OCI-LY3 (cell line): Measurements from ENCODE around the gene EIF4E3.
A peak's percentile ranks its signal among the peaks of the same experiment; 100 is the strongest.

Source experiments
- H2AFZ ChIP-seq: fragments of 200-600, 300-600 bp; shearing (Covaris generic); 2 replicates; pipeline ENCODE4 v1.6.0; 2014; ENCODE audit warnings: antibody characterized with exemption, low read depth, low read length
- H3K27ac ChIP-seq: fragments of 200-600, 300-600 bp; sonication (generic); 2 replicates; pipeline ENCODE4 v1.5.1; 2014; ENCODE audit warnings: mild to moderate bottlenecking, low read length, moderate library complexity, mixed read lengths
- H3K27me3 ChIP-seq: fragments of 200-600, 300-600 bp; sonication (generic); 2 replicates; pipeline ENCODE4 v1.6.1; 2014; ENCODE audit warnings: low read depth, low read length, mixed read lengths
- H3K36me3 ChIP-seq: fragments of 200-600, 300-600 bp; sonication (generic); replicated peaks from 2 replicates; pipeline ENCODE3; 2014; ENCODE audit warnings: low read depth, low read length, mixed read lengths
- H3K4me1 ChIP-seq: fragments of 300-600, 200-600 bp; sonication (generic); 2 replicates; pipeline ENCODE4 v1.6.1; 2014; ENCODE audit warnings: low read length, mixed read lengths
- H3K4me2 ChIP-seq: fragments of 200-600, 300-600 bp; sonication (generic); 2 replicates; pipeline ENCODE4 v1.6.1; 2014; ENCODE audit warnings: low read length, mixed read lengths
- H3K4me3 ChIP-seq: fragments of 300-600, 200-600 bp; sonication (generic); 2 replicates; pipeline ENCODE4 v1.5.1; 2014; ENCODE audit warnings: antibody characterized with exemption, mild to moderate bottlenecking, low read length, moderate library complexity
- H3K79me2 ChIP-seq: fragments of 300-600, 200-600 bp; shearing (Covaris generic); 2 replicates; pipeline ENCODE4 v1.6.1; 2014; ENCODE audit warnings: mild to moderate bottlenecking, low read length, mixed read lengths
- H3K9ac ChIP-seq: fragments of 300-600, 200-600 bp; shearing (Covaris generic); 2 replicates; pipeline ENCODE4 v1.6.0; 2014; ENCODE audit warnings: mild to moderate bottlenecking, low read length, moderate library complexity
- H3K9me3 ChIP-seq: fragments of 200-600, 300-600 bp; shearing (Covaris generic); 2 replicates; pipeline ENCODE4 v1.6.1; 2014; ENCODE audit warnings: low read length, mixed read lengths; ENCODE audit not compliant: insufficient read depth
- H4K20me1 ChIP-seq: fragments of 200-600, 300-600 bp; sonication (generic); 2 replicates; pipeline ENCODE4 v1.6.1; 2016; ENCODE audit warnings: low read length, mixed read lengths; ENCODE audit not compliant: insufficient read depth
- EZH2phosphoT487 ChIP-seq: fragments of 200-600 bp; shearing (Covaris generic); IDR thresholded peaks from 2 replicates; pipeline ENCODE4 v1.6.1; 2018; ENCODE audit warnings: antibody characterized with exemption, mixed run types, low read depth
- TF ChIP-seq, protein P1 (sequence below): fragments of 200-600, 300-600 bp; sonication (generic); IDR thresholded peaks from 2 replicates; pipeline ENCODE4 v1.5.1; 2014; ENCODE audit warnings: antibody characterized with exemption, low read length, low read depth

Gene EIF4E3

DNA sequence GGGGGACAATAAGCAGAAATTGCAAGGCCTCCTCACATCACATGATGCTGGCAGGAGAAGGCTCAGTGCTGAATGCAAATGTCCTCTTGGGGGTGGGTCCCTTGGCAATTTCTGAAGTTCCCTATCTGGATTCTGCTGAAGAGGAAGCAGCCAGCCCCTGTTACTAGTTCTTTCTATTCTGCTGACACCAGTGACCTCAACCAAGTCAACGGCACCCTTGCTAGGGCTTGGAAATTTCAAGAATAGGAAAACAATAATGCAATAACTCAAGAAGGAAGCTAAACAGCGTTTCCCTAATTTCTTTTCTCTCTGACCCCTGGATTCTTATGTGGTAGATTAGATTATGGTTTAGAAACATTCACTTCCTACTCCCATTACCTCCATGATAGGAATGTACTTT is 95.5 kb downstream of the EIF4E3 start:
- Histone ChIP-seq H3K27ac (no peak overlapping the region), H3K4me1 (peaks cover 14% of the 10 kb centered on the region), H2AFZ (no peak overlapping the region)

DNA sequence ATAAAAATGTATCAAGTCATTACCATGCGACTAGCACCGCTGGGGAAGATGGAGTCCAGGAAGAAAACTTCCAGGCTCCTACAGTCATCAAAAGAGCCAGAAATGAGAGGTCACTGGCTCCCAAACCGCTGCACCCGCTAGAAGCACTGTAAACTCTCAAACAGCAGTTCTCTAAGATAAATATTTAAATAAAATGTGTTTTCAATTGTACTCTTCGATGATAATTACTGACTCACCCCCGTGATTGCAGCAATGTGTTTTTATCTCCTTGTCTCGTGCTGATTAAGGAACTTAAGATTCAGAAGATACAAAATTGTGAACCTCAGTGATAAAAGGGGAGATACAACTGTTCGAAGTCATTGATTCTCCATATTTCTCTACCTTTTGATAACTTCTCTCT is 95.9 kb downstream of the EIF4E3 start:
- Histone ChIP-seq H3K79me2 (no peaks in the 10 kb centered on the region), H3K4me1 (peaks cover 14% of the 10 kb centered on the region), H3K9me3 (no peaks in the 10 kb centered on the region), H3K4me3 (no peak overlapping the region), H3K9ac (no peak overlapping the region), H3K36me3 (no peaks in the 10 kb centered on the region), H3K4me2 (peak overlapping the region; percentile 22), H2AFZ (no peak overlapping the region), H4K20me1 (no peaks in the 10 kb centered on the region), H3K27ac (no peak overlapping the region), H3K27me3 (peaks cover 2% of the 10 kb centered on the region; the same call in 1 of the 2 replicates)
- TF ChIP-seq, protein P1, sequence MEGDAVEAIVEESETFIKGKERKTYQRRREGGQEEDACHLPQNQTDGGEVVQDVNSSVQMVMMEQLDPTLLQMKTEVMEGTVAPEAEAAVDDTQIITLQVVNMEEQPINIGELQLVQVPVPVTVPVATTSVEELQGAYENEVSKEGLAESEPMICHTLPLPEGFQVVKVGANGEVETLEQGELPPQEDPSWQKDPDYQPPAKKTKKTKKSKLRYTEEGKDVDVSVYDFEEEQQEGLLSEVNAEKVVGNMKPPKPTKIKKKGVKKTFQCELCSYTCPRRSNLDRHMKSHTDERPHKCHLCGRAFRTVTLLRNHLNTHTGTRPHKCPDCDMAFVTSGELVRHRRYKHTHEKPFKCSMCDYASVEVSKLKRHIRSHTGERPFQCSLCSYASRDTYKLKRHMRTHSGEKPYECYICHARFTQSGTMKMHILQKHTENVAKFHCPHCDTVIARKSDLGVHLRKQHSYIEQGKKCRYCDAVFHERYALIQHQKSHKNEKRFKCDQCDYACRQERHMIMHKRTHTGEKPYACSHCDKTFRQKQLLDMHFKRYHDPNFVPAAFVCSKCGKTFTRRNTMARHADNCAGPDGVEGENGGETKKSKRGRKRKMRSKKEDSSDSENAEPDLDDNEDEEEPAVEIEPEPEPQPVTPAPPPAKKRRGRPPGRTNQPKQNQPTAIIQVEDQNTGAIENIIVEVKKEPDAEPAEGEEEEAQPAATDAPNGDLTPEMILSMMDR = no peak
- no peak for TF ChIP-seq EZH2phosphoT487

More for the DNA sequence above, 95.5 kb downstream of the EIF4E3 start:
- H3K4me3 ChIP-seq = no peak overlapping the region
- no peaks in the 10 kb centered on the region for H3K36me3 ChIP-seq
- no peaks in the 10 kb centered on the region for H3K9me3 ChIP-seq
- H3K79me2 ChIP-seq = no peaks in the 10 kb centered on the region
- H4K20me1 ChIP-seq = no peaks in the 10 kb centered on the region
- TF ChIP-seq, protein P1 = no peak
- TF ChIP-seq EZH2phosphoT487 = no peak
- peak overlapping the region; percentile 22 for H3K4me2 ChIP-seq
- no peak overlapping the region for H3K9ac ChIP-seq
- H3K27me3 ChIP-seq = peaks cover 2% of the 10 kb centered on the region; the same call in 1 of the 2 replicates

DNA sequence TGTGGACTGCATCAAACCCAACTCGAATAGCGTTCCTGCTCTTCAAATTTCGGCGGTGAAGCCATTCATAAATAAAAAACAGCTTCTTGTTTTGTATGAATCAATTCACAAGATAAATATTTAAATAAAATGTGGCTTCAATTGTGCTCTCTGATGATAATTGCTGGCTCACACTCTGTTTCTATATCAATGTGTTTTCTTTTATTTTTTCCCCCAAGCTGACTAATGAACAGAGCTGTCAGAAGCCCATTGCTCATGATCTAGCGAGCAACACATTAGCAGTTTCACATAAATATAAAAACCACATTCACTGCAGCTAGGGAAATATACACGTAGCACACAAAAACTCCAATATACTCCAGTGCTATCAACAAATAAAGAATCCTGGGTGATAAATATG is 96.7 kb downstream of the EIF4E3 start:
- Histone ChIP-seq H3K9ac (no peak overlapping the region), H3K4me1 (peaks cover 14% of the 10 kb centered on the region), H3K36me3 (no peaks in the 10 kb centered on the region), H2AFZ (no peak overlapping the region), H4K20me1 (no peaks in the 10 kb centered on the region), H3K9me3 (no peaks in the 10 kb centered on the region), H3K4me3 (no peak overlapping the region), H3K79me2 (no peaks in the 10 kb centered on the region), H3K27me3 (peaks cover 2% of the 10 kb centered on the region; the same call in 1 of the 2 replicates), H3K27ac (no peak overlapping the region), H3K4me2 (no peak overlapping the region)
- TF ChIP-seq EZH2phosphoT487 = no peak
- TF ChIP-seq, protein P1 = no peak

- H2AFZ ChIP-seq = no peak overlapping the region
- H3K27me3 ChIP-seq = peaks cover 24% of the 10 kb centered on the region
- H3K4me1 ChIP-seq = peaks cover 14% of the 10 kb centered on the region
- no peak overlapping the region for H3K4me3 ChIP-seq
- no peaks in the 10 kb centered on the region for H3K9me3 ChIP-seq
- H3K79me2 ChIP-seq = no peaks in the 10 kb centered on the region
- H3K4me2 ChIP-seq = no peak overlapping the region
- no peaks in the 10 kb centered on the region for H3K36me3 ChIP-seq
- H3K9ac ChIP-seq = no peak overlapping the region
- TF ChIP-seq, protein P1 = no peak
- no peak for TF ChIP-seq EZH2phosphoT487
- no peaks in the 10 kb centered on the region for H4K20me1 ChIP-seq
- H3K27ac ChIP-seq = no peak overlapping the region
Measured at GRCh38 chr3:71625676-71626075, 99.5 kb downstream of the EIF4E3 start.
